GM04503 (cell line): ENCODE measurements around the gene ANXA2.
"Not testable (repeated sequence)": the region's sequence is repeated elsewhere in the genome, so short reads cannot be mapped to it uniquely, and the experiment has no call there.

Experiments
- DNase-seq: peaks from one replicate; pipeline ENCODE4 v3.0.0-alpha.2; 2012; ENCODE audit warnings: low read depth

The ANXA2 gene

DNA sequence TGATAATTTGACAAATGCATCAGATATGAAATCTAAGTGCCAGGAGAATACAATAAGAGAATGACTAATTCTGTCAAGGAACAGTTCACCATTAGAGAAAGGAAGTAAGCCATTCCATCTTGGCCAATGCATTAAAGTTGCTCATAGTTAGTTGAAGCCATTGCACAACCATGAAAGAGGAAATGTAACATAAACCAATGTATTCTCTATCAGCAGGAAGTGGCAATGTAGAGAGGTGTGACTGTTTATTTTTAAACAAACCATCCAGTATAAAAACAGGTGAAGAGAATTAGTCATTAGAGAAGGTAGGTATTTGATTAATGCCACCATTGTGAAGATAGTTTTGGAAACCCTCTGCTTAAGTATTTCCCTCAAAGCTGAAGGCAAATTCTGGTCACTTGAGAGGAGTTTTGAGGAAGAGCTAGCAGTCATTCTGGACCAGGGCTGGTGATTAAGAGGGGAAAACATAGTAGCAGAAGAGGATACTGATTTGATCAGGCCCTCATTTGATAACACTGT, 10.7 kb upstream of the ANXA2 start:
- DNase-seq: no peak

DNA sequence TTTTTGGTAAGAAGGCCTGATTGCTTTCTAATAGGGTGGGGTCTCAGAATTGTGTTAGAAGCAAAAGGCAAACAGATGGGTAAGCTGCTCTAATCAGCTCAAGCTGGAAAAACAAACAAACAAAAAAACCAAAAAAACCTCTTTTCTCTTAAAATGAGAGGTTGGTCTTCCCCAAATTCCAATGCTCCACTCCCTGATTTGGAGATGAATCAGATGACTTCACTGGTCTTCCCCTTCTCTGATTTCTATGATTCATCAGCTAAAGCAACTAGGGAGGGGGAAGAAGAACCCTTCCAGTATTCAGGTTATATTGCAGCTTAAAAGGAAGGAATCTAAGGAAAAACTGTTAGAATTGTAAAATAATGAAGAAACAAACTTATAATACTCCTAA, 9.6 kb upstream of the ANXA2 start:
- DNase-seq: peak; percentile 68

- DNase-seq: no peak
These were observed 9.0 kb upstream of the ANXA2 start for GRCh38 chr15:60406513-60407414.

GRCh38 chr15:60405399-60405798, 7.6 kb upstream of the ANXA2 start:
- no peak for DNase-seq

GRCh38 chr15:60404351-60404750, 6.6 kb upstream of the ANXA2 start:
- not testable (repeated sequence) for DNase-seq

- DNase-seq: no peak
These were observed 3.2 kb upstream of the ANXA2 start for GRCh38 chr15:60400944-60401343.

GRCh38 chr15:60399931-60400330, 2.1 kb upstream of the ANXA2 start:
- no peak for DNase-seq

GRCh38 chr15:60399246-60399915, 1.6 kb upstream of the ANXA2 start:
- DNase-seq: no peak

- DNase-seq: no peak
These were observed 621 bp downstream of the ANXA2 start for GRCh38 chr15:60396958-60397771.

- DNase-seq: no peak
These were observed 1.2 kb downstream of the ANXA2 start for GRCh38 chr15:60396560-60396957.

DNA sequence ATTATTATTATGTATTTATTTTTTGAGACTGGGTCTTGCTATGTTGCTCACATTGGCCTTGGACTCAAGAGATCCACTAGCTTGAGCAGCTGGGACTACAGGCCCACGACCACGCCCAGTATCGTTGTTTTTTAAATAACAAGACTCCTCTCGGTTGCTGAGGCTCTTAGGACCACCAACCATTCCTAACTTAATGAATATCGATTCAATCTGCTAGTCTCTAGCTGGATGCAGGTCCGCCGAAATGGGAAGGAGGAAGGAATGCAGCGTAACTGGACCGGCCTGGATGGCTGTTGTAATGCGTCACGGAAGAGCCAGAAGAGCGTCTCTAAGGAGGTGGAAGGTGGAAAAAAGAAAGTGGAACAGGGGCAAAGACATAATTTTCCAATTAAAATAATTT, 1.7 kb downstream of the ANXA2 start:
- DNase-seq: no peak

GRCh38 chr15:60395276-60396011, 2.3 kb downstream of the ANXA2 start:
- DNase-seq: no peak

DNA sequence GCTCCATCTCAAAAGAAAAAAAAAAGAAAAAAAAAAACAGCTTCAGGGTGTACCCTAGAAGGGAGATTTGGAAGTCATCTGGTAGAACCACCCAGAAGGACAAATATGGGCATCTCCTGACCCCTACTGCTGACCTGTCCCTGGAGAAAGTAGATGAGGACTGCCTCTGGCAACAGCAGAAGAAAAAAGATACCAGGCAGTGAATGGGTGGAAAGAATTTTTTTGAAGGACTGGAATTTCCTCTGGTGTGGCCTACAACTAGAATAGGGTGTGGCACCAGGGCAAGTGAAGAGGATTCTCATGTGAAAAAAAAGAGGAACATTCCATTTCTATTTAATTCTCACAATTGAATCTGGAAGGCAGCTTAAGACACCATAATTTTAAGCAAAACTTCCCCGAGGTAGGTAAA, 3.1 kb downstream of the ANXA2 start:
- DNase-seq: no peak

- DNase-seq: peak; percentile 97
These were observed 4.6 kb downstream of the ANXA2 start for GRCh38 chr15:60392986-60393790.

DNA sequence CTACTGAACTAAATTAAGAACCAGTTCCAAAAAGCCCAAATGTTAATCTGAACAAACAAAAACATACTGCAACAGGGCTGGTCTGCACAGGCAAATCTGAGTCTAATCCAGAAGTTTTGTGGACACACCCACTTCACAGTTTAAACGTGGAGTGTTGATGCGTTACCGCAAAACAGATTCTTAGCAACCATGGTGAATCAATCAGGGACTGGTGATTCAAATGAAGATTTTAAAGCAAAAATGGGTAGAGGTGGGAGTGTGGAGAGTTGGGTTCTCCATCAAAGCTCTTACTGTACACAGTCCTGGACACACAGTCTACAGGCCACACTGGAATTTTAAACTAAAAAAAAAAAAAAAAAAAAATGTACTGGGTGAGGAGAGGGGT, 5.2 kb downstream of the ANXA2 start:
- peak; percentile 69 for DNase-seq

DNA sequence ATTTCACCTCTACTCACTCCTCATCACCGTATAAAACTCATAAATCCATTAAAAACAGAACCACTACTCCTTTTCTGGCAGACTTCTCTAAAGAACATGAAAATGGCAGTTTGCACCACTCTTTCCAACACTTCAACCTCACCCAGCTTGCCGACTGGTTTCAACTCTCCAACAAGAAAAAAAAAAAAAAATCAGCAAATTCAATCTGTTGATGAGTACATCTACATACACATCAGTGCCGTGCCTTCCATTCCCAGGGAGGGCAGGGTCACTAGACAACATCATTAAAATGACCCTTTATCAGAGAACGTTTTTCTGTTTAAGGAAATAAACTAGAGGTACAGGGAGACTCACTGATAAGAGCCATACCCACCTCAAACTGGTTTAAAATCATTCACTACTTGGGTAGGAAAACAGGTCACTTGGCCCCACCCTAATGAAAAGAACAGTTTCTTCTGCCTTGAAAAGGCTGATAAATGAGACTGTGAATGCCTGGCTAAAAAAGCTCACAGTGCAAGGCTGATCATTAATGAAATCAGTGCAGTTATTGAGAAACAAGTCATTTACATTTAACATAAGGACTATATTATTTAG, 6.0 kb downstream of the ANXA2 start:
- DNase-seq: no peak

DNA sequence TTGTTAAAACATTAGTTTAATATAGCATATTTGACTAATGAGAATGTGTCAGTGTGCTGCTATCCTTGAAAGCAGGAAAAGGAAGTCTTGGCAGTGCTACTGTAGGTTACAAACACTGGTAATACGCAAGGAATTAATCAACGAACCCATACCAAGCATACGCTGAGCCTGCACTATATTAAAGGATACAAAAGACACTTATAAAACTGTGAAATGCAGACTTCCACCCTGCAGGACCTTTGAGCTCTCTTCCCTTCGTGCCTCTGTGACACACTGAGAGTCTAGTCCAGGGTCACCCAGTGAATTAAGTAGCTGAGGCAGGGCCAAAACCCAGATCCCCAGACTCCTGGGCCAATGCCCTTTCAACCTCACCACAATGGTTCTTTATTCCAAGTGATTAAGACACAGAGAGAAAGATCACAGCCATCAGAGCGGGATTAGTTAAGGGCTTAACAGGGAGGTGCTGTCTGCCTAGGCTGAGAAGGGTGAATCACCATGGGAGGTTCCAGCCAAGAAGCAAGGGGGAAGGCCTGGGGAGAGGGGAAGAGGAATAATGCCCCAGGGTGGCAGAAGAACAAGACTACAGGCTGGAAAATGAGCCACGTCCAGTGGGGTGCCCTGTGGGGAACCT, 6.8 kb downstream of the ANXA2 start:
- peak; percentile 80 for DNase-seq

DNA sequence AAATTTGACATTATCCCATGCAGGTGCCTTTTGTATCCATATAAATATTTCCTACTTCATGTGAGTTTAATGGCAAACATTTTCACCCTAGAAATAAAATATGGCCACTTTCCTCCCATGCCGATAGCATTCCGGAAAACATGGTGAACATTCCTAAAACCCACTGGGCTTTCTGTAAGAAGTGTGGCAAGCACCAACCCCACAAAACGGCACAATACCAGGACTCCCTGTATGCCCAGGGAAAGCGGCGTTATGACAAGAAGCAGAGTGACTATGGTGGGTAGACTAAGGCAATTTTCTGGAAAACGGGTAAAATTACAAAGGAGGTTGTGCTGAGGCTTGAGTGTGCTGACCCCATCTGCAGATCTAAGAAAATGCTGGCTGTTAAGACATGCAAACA, 7.6 kb downstream of the ANXA2 start:
- DNase-seq: no peak

- no peak for DNase-seq
These were observed 8.3 kb downstream of the ANXA2 start for GRCh38 chr15:60389261-60390077.
